Measurements from ENCODE around the gene CLDN1. TPM values are rescaled to one million over a fixed set of nuclear protein-coding genes. Genes with fewer than 3 reads are reported as not detected.

CLDN1 gene
- polyA plus RNA-seq, 3 donors: 65.5 to 83.6 (median 80.9) TPM

- no peak for DNase-seq (ENCODE audit: low read depth in 3 of 3, low spot score in 2 of 3)
These were observed 14.4 kb upstream of the CLDN1 start for GRCh38 chr3:190336516-190337189.

GRCh38 chr3:190333961-190334360 lies 11.7 kb upstream of the CLDN1 start:
- no peak for DNase-seq (ENCODE audit: low read depth in 3 of 3, low spot score in 2 of 3)

GRCh38 chr3:190330936-190331734 lies 8.9 kb upstream of the CLDN1 start:
- no peak for DNase-seq (ENCODE audit: low read depth in 3 of 3, low spot score in 2 of 3)

- DNase-seq (ENCODE audit: low read depth in 3 of 3, low spot score in 2 of 3): no peak
These were observed 4.7 kb upstream of the CLDN1 start for GRCh38 chr3:190326930-190327329.

GRCh38 chr3:190326361-190326760 lies 4.1 kb upstream of the CLDN1 start:
- DNase-seq (ENCODE audit: low read depth in 3 of 3, low spot score in 2 of 3): no peak

GRCh38 chr3:190325923-190326322 lies 3.7 kb upstream of the CLDN1 start:
- DNase-seq (ENCODE audit: low read depth in 3 of 3, low spot score in 2 of 3): no peak

GRCh38 chr3:190323246-190323626 lies 990 bp upstream of the CLDN1 start:
- no peak for DNase-seq (ENCODE audit: low read depth in 3 of 3, low spot score in 2 of 3)

- DNase-seq (ENCODE audit: low read depth in 3 of 3, low spot score in 2 of 3): no peak
These were observed 479 bp upstream of the CLDN1 start for GRCh38 chr3:190322604-190323245.

- no peak for DNase-seq (ENCODE audit: low read depth in 3 of 3, low spot score in 2 of 3)
These were observed 1.5 kb downstream of the CLDN1 start for GRCh38 chr3:190320594-190321362.

GRCh38 chr3:190319660-190320059 lies 2.6 kb downstream of the CLDN1 start:
- no peak for DNase-seq (ENCODE audit: low read depth in 3 of 3, low spot score in 2 of 3)

GRCh38 chr3:190318666-190319065 lies 3.6 kb downstream of the CLDN1 start:
- no peak for DNase-seq (ENCODE audit: low read depth in 3 of 3, low spot score in 2 of 3)

- DNase-seq (ENCODE audit: low read depth in 3 of 3, low spot score in 2 of 3): no peak
These were observed 7.5 kb downstream of the CLDN1 start for GRCh38 chr3:190314741-190315140.

- DNase-seq (ENCODE audit: low read depth in 3 of 3, low spot score in 2 of 3): no peak
These were observed 12.8 kb downstream of the CLDN1 start for GRCh38 chr3:190309414-190309813.

- no peak for DNase-seq (ENCODE audit: low read depth in 3 of 3, low spot score in 2 of 3)
These were observed 14.1 kb downstream of the CLDN1 start for GRCh38 chr3:190308154-190308553.

- no peak for DNase-seq (ENCODE audit: low read depth in 3 of 3, low spot score in 2 of 3)
These were observed 15.1 kb downstream of the CLDN1 start for GRCh38 chr3:190307164-190307545.

GRCh38 chr3:190306513-190307163 lies 15.6 kb downstream of the CLDN1 start:
- DNase-seq (ENCODE audit: low read depth in 3 of 3, low spot score in 2 of 3): no peak

- no peak for DNase-seq (ENCODE audit: low read depth in 3 of 3, low spot score in 2 of 3)
These were observed 16.2 kb downstream of the CLDN1 start for GRCh38 chr3:190306026-190306425.

GRCh38 chr3:190305406-190305805 lies 16.8 kb downstream of the CLDN1 start:
- no peak for DNase-seq (ENCODE audit: low read depth in 3 of 3, low spot score in 2 of 3)

GRCh38 chr3:190303884-190304283 lies 18.4 kb downstream of the CLDN1 start:
- DNase-seq (ENCODE audit: low read depth in 3 of 3, low spot score in 2 of 3): no peak

GRCh38 chr3:190302212-190302867 lies 19.9 kb downstream of the CLDN1 start:
- DNase-seq (ENCODE audit: low read depth in 3 of 3, low spot score in 2 of 3): no peak
